Left lobe of liver (tissue), 2 donors: ENCODE results near the gene BRD8. TPM values are rescaled to one million over a fixed set of nuclear protein-coding genes. Genes with fewer than 3 reads are reported as not detected.

Experiments used
- ATAC-seq: fragments of 200-7000 bp; cut with Tn5 transposase; one replicate; pipeline ENCODE4 v1.9.1; 2020; ENCODE audit warnings: mild to moderate bottlenecking, moderate library complexity
- DNase-seq: peaks from one replicate; pipeline ENCODE4 v3.0.0-alpha.2; 2020; ENCODE audit warnings: low spot score
- total RNA-seq: library from RNA; stranded (reverse); gene quantifications from one replicate; pipeline ENCODE4 v1.2.1, GENCODE V29; 2021
- donor health status: DM: no; HTN: no; CAD: no; lungs with moderate emphysema.
- donor health status: DM: no; HTN: yes; CAD: no.

The BRD8 gene
- total RNA-seq, 1 donor from 2014 or later: 19.3 TPM

- no peak for ATAC-seq
- DNase-seq: no peak
These were observed 71.2 kb downstream of the BRD8 start for GRCh38 chr5:138107213-138107612.

DNA sequence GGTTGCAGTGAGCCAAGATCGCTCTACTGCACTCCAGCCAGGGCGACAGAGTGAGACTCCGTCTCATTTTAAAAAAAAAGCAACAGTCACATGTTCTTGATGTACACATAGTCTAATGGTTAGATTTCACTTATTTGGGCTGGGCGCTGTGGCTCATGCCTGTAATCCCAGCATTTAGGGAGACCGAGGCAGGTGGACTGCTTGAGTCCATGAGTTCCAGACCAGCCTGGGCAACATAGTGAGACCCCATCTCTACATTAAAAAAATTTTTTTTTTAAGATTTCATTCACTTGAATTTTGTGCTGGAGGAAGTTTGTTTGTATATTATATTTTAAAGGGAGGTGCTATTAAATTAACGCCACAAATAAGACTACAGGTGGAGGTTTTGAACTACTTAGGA is 72.7 kb downstream of the BRD8 start:
- no peak for ATAC-seq
- no peak for DNase-seq

GRCh38 chr5:138103319-138103637 is 75.2 kb downstream of the BRD8 start:
- ATAC-seq: no peak
- no peak for DNase-seq

GRCh38 chr5:138102454-138103318 is 75.7 kb downstream of the BRD8 start:
- DNase-seq (no peak), ATAC-seq (no peak)

GRCh38 chr5:138096997-138097828 is 81.2 kb downstream of the BRD8 start:
- DNase-seq (no peak), ATAC-seq (no peak)

DNA sequence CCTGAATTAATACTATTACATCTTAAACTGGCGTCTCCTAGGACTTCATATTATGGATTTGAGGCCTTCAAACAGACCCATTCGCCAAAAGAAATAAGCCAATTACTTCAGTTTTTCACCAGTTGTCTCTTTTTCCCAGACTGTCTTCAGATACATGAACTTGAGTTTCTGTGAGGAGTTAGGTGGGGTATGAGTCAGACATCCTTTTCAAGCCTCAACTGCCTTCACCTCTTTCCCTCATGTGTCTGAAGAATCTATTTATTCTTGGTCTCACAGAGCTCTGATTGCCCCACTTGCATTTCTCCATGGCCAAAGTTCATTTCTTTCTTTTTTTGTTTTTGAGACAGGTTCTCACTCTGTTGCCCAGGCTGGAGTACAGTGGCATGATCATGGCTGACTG is 82.1 kb downstream of the BRD8 start:
- ATAC-seq: no peak

GRCh38 chr5:138095100-138095907 is 83.1 kb downstream of the BRD8 start:
- ATAC-seq: no peak
- no peak for DNase-seq

More for the DNA sequence above, 82.1 kb downstream of the BRD8 start:
- no peak for DNase-seq

DNA sequence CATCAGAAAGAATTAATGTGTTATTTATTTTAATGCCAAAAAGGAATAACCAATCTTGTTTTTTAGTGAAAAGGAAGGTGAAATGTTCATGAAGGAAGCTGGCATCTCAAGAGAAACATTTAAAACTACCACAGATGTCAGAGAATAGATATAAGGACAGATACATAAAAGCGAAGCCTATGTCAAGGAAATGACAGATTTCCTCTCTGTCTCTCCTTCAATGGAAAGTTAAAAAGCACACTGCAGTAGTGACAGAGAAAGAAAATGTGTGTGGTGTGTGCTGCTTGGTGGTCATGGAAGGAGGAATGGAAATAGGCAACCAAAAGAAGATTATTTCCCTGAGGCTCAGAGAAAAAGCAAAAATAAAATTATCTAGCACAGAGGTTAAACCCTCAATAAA is 85.4 kb downstream of the BRD8 start:
- DNase-seq: no peak
- no peak for ATAC-seq

- ATAC-seq (no peak), DNase-seq (no peak)
These were observed 86.1 kb downstream of the BRD8 start for GRCh38 chr5:138092301-138092700.

GRCh38 chr5:138091685-138092084 is 86.7 kb downstream of the BRD8 start:
- no peak for DNase-seq
- ATAC-seq: no peak

Other genes starting within 250 kb of the BRD8 start
- 8.0 TPM for gene FAM13B, start 145.6 kb downstream of the BRD8 start, total RNA-seq
- not detected for gene WNT8A, start 94.6 kb downstream of the BRD8 start, total RNA-seq
- gene NME5, start 39.2 kb downstream of the BRD8 start, total RNA-seq: 0.20 TPM
- 0.35 TPM for gene KIF20A, start 482 bp upstream of the BRD8 start, total RNA-seq
- gene CDC23, start 34.7 kb upstream of the BRD8 start, total RNA-seq: 12.1 TPM
- gene GFRA3, start 96.0 kb upstream of the BRD8 start, total RNA-seq: not detected
- not detected for gene CDC25C, start 153.2 kb upstream of the BRD8 start, total RNA-seq
- gene FAM53C, start 159.6 kb upstream of the BRD8 start, total RNA-seq: 10.4 TPM
- 16.3 TPM for gene KDM3B, start 174.1 kb upstream of the BRD8 start, total RNA-seq